Stomach (tissue), 9 donors: ENCODE data around the gene ZAR1L. TPM values are rescaled to one million over a fixed set of nuclear protein-coding genes. Genes with fewer than 3 reads are reported as not detected.

Source experiments
- DNase-seq, 2 donors: peaks; one replicate each; pipeline versions ENCODE4 v3.0.0 to v3.0.0-alpha.2; 2013 to 2019
- H3K27ac ChIP-seq, 5 donors: fragments of 200-600 bp in 4 of 5; sonication (generic) in 4 of 5; one replicate each; pipeline ENCODE4 v1.5.1; 2013 to 2019; ENCODE audit warnings: mild to moderate bottlenecking in 1 of 5, moderate library complexity in 1 of 5
- H3K27me3 ChIP-seq, 3 donors: fragments of 200-600 bp; sonication (generic); one replicate each; pipeline ENCODE4 v1.5.1; 2017 to 2019; ENCODE audit warnings: mixed run types in 1 of 3
- H3K36me3 ChIP-seq, 4 donors: fragments of 200-600 bp; sonication (generic); 1 replicate in 3 of 4; 2 replicates in 1 of 4; pipeline ENCODE4 v1.5.1; 2016 to 2019
- H3K4me1 ChIP-seq, 4 donors: fragments of 200-600 bp; sonication (generic); one replicate each; pipeline ENCODE4 v1.5.1; 2016 to 2019
- H3K4me3 ChIP-seq, 4 donors: fragments of 200-600 bp; sonication (generic) in 3 of 4; one replicate each; pipeline ENCODE4 v1.5.1; 2016 to 2019; ENCODE audit warnings: mild to moderate bottlenecking in 1 of 4
- H3K9me3 ChIP-seq, 4 donors: fragments of 200-600 bp; sonication (generic); one replicate each; pipeline ENCODE4 v1.5.1; 2016 to 2019
- EP300 ChIP-seq: sonication (generic); formaldehyde crosslinking; IDR thresholded peaks from one replicate; pipeline ENCODE4 v1.6.1; 2017; ENCODE audit warnings: antibody characterized with exemption
- POLR2A ChIP-seq, 4 donors: fragments of 450-650 bp; IDR thresholded peaks; one replicate each; pipeline ENCODE4 v1.6.1; 2016; ENCODE audit warnings: antibody characterized with exemption in 4 of 4, control low read depth in 2 of 4, mild to moderate bottlenecking in 1 of 4, moderate library complexity in 1 of 4
- POLR2AphosphoS5 ChIP-seq, 3 donors: sonication (generic); formaldehyde crosslinking; IDR thresholded peaks; one replicate each; pipeline ENCODE4 v1.6.1; 2016; ENCODE audit warnings: antibody characterized with exemption in 3 of 3
- WGBS, 5 donors: extraction: QIAGEN DNeasy Blood & Tissue Kit in 3 of 5; methylation state at CpG; one replicate each; pipeline versions ENCODE4 v1.1.5 to v1.1.7; 2013 to 2018; 5-methylcytosine and 5-hydroxymethylcytosine counted together
- intact Hi-C: fragments of 100-400 bp; cut with DNase I; formaldehyde crosslinking; loops from one replicate; pipeline ENCODE4 v1.15.1; 2023; ENCODE audit warnings: low total_unique reads
- polyA plus RNA-seq, 3 donors: library from polyadenylated mRNA; stranded (reverse); fragments of 200-250 nt; gene quantifications; one replicate each; pipeline ENCODE4 v1.2.3, GENCODE V29; 2013
- total RNA-seq, 5 donors: library from RNA; depleted of rRNA; stranded (reverse); fragments of >200 nt; gene quantifications; one replicate each; pipeline versions ENCODE4 v1.1.0 to v1.2.3, GENCODE V29; 2014 to 2016
- TF ChIP-seq, protein P1 (sequence below), 7 experiments: fragments of 450-650 bp in 4 of 7; fragments of 200-600 bp in 3 of 7; sonication (generic) in 3 of 7; IDR thresholded peaks; one replicate each; pipeline ENCODE4 v1.5.1; 2016 to 2019; ENCODE audit warnings: antibody characterized with exemption in 7 of 7, control low read depth in 2 of 7, mild to moderate bottlenecking in 1 of 7
- donor health status: healthy with polysubstance abuse.
- donor health status: Bipolar disorder and iron deficiency.
- donor health status: healthy.

ZAR1L gene
- total and polyA plus RNA-seq, 8 donors, result not detected

GRCh38 chr13:32347651-32348050 lies 32.5 kb upstream of the ZAR1L start:
- 45 to 100% (median 92%) methylated on average over 1 of the region's 1 CpG for WGBS, 5 donors
- no peak overlapping the region for H3K27ac ChIP-seq
- H3K4me3 ChIP-seq, result no peak overlapping the region
- intact Hi-C loops, result no loop called here
- no peaks in the 10 kb centered on the region for H3K9me3 ChIP-seq
- no peaks in the 10 kb centered on the region for H3K36me3 ChIP-seq
- no peak for DNase-seq
- TF ChIP-seq POLR2AphosphoS5 (IDR thresholded peaks at IDR 0.05), result no peak
- no peaks in the 10 kb centered on the region for H3K27me3 ChIP-seq
- no peaks in the 10 kb centered on the region for H3K4me1 ChIP-seq

DNA sequence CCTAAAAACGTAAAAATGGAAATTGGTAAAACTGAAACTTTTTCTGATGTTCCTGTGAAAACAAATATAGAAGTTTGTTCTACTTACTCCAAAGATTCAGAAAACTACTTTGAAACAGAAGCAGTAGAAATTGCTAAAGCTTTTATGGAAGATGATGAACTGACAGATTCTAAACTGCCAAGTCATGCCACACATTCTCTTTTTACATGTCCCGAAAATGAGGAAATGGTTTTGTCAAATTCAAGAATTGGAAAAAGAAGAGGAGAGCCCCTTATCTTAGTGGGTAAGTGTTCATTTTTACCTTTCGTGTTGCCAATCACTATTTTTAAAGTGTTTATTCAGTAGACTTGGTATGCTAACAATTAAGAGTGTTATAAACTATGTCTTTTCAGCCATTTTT lies 25.8 kb upstream of the ZAR1L start:
- TF ChIP-seq POLR2AphosphoS5 (IDR thresholded peaks at IDR 0.05), result no peak
- no peak for TF ChIP-seq EP300
- TF ChIP-seq, protein P1, sequence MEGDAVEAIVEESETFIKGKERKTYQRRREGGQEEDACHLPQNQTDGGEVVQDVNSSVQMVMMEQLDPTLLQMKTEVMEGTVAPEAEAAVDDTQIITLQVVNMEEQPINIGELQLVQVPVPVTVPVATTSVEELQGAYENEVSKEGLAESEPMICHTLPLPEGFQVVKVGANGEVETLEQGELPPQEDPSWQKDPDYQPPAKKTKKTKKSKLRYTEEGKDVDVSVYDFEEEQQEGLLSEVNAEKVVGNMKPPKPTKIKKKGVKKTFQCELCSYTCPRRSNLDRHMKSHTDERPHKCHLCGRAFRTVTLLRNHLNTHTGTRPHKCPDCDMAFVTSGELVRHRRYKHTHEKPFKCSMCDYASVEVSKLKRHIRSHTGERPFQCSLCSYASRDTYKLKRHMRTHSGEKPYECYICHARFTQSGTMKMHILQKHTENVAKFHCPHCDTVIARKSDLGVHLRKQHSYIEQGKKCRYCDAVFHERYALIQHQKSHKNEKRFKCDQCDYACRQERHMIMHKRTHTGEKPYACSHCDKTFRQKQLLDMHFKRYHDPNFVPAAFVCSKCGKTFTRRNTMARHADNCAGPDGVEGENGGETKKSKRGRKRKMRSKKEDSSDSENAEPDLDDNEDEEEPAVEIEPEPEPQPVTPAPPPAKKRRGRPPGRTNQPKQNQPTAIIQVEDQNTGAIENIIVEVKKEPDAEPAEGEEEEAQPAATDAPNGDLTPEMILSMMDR (IDR thresholded peaks at IDR 0.05), result no peak
- no peak for TF ChIP-seq POLR2A (IDR thresholded peaks at IDR 0.05)

GRCh38 chr13:32334671-32335070 lies 19.5 kb upstream of the ZAR1L start:
- no peak for DNase-seq
- intact Hi-C loops, result no loop called here
- TF ChIP-seq POLR2A (IDR thresholded peaks at IDR 0.05), result no peak
- TF ChIP-seq, protein P1 (IDR thresholded peaks at IDR 0.05), result no peak
- no peak for TF ChIP-seq POLR2AphosphoS5 (IDR thresholded peaks at IDR 0.05)
- no peak for TF ChIP-seq EP300
- no peaks in the 10 kb centered on the region for H3K9me3 ChIP-seq
- WGBS, 5 donors, result 89 to 97% (median 90%) methylated on average over 2 of the region's 2 CpGs
- no peaks in the 10 kb centered on the region for H3K4me1 ChIP-seq
- peaks cover 0 to 5% (median 0%) of the 10 kb centered on the region in 4 donors for H3K36me3 ChIP-seq
- H3K27ac ChIP-seq, result no peak overlapping the region
- no peak overlapping the region for H3K4me3 ChIP-seq
- no peaks in the 10 kb centered on the region for H3K27me3 ChIP-seq

More for the DNA sequence above, 25.8 kb upstream of the ZAR1L start:
- WGBS, 5 donors, result 75 to 86% (median 84%) methylated on average over 3 of the region's 3 CpGs
- no peak overlapping the region for H3K27ac ChIP-seq
- no peaks in the 10 kb centered on the region for H3K9me3 ChIP-seq
- no peaks in the 10 kb centered on the region for H3K36me3 ChIP-seq
- H3K4me3 ChIP-seq, result no peak overlapping the region
- intact Hi-C loops, result no loop called here
- H3K4me1 ChIP-seq, result no peaks in the 10 kb centered on the region
- no peak for DNase-seq
- H3K27me3 ChIP-seq, result no peaks in the 10 kb centered on the region

GRCh38 chr13:32330441-32330840 lies 15.3 kb upstream of the ZAR1L start:
- Histone ChIP-seq H3K27ac (no peak overlapping the region), H3K36me3 (peaks cover 0 to 5% (median 0%) of the 10 kb centered on the region in 4 donors), H3K4me1 (no peaks in the 10 kb centered on the region), H3K4me3 (no peak overlapping the region), H3K27me3 (no peaks in the 10 kb centered on the region), H3K9me3 (no peaks in the 10 kb centered on the region)
- intact Hi-C loops, result no loop called here
- WGBS, 5 donors, result 90 to 100% (median 94%) methylated on average over 2 of the region's 2 CpGs
- TF ChIP-seq POLR2A (IDR thresholded peaks at IDR 0.05), result no peak
- TF ChIP-seq, protein P1 (IDR thresholded peaks at IDR 0.05), result no peak
- no peak for TF ChIP-seq POLR2AphosphoS5 (IDR thresholded peaks at IDR 0.05)
- no peak for DNase-seq

DNA sequence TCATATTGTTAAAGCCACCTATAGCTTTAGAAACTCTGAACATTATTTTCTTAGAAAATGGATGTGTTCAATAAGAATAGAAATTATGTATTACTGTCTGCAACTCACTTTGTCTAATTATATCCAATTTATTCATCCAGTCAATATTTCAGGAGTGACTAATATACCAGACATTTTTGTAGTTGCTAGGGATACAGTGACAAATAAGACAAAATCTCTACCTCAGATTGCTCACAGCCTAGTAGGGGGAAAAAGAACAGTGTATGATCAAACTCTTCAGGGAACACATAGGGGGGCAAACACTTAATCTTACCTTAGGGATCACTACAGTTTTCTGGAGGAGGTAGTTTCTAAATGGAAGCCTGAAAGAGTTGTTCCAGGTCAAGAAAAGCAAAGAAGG lies 8.7 kb upstream of the ZAR1L start:
- no peak for DNase-seq
- Histone ChIP-seq H3K4me1 (no peaks in the 10 kb centered on the region), H3K9me3 (no peaks in the 10 kb centered on the region), H3K36me3 (no peaks in the 10 kb centered on the region), H3K27ac (no peak overlapping the region), H3K4me3 (no peak overlapping the region), H3K27me3 (no peaks in the 10 kb centered on the region)
- intact Hi-C loops, result no loop called here
- TF ChIP-seq POLR2A (IDR thresholded peaks at IDR 0.05), result no peak
- TF ChIP-seq EP300, result no peak
- TF ChIP-seq, protein P1 (IDR thresholded peaks at IDR 0.05), result no peak
- TF ChIP-seq POLR2AphosphoS5 (IDR thresholded peaks at IDR 0.05), result no peak
